Fibroblast of mammary gland (primary cell): ENCODE measurements around the gene PRR20G.

Experiments used
- DNase-seq: peaks from one replicate; pipeline ENCODE4 v3.0.0-alpha.2; 2010; ENCODE audit warnings: low read depth
- H3K4me3 ChIP-seq: 2 replicates; pipeline ENCODE4 v1.5.1; 2011; ENCODE audit warnings: low read depth, mild to moderate bottlenecking, low read length, moderate library complexity; ENCODE audit not compliant: control insufficient read depth
- TF ChIP-seq, protein P1 (sequence below): conservative IDR thresholded peaks from 2 replicates; pipeline ENCODE4 v1.5.1; 2011; ENCODE audit warnings: low read depth, low read length, inconsistent platforms; ENCODE audit not compliant: control insufficient read depth, insufficient read depth

Gene PRR20G

DNA sequence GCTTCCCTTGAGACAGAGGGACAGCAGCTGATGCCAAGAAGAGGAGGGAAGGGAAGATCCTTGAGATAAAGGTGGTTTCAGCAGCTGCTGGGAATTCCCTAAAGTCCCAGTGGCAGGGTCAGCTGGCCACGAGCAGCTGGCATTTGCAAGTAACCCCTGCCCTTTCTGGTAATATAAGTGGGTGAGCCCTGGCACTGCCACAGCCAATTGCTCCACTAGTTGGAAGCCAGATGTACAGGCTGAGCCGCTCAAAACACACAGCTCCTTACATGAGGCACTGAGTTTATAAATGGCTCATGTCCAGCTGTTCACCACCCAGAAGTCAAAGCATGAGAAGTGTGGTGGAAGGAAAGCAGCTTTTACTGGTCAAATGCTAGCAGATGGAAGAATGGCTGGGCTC is 35.4 kb downstream of the PRR20G start:
- TF ChIP-seq, protein P1, sequence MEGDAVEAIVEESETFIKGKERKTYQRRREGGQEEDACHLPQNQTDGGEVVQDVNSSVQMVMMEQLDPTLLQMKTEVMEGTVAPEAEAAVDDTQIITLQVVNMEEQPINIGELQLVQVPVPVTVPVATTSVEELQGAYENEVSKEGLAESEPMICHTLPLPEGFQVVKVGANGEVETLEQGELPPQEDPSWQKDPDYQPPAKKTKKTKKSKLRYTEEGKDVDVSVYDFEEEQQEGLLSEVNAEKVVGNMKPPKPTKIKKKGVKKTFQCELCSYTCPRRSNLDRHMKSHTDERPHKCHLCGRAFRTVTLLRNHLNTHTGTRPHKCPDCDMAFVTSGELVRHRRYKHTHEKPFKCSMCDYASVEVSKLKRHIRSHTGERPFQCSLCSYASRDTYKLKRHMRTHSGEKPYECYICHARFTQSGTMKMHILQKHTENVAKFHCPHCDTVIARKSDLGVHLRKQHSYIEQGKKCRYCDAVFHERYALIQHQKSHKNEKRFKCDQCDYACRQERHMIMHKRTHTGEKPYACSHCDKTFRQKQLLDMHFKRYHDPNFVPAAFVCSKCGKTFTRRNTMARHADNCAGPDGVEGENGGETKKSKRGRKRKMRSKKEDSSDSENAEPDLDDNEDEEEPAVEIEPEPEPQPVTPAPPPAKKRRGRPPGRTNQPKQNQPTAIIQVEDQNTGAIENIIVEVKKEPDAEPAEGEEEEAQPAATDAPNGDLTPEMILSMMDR = no peak
- no peak for DNase-seq
- H3K4me3 ChIP-seq = no peak overlapping the region

DNA sequence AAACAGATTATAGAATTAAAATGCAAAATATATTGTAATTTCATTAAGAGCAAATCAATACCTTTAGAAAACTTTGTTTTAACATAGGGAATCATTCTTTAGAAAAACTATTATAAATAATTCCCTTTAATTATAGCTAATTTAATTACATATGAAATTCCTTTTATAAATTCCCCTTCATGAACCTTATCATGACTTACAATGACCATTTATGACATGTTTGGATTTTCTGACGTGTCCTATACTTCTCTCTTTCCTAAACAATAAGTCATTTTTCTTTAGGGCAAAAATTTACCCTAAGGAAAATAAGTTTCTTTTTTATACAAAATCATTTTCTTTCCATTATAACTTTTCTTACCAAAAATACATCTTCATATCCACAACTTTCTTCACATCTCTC is 37.8 kb downstream of the PRR20G start:
- no peak for DNase-seq
- H3K4me3 ChIP-seq = no peak overlapping the region
- TF ChIP-seq, protein P1 = no peak

DNA sequence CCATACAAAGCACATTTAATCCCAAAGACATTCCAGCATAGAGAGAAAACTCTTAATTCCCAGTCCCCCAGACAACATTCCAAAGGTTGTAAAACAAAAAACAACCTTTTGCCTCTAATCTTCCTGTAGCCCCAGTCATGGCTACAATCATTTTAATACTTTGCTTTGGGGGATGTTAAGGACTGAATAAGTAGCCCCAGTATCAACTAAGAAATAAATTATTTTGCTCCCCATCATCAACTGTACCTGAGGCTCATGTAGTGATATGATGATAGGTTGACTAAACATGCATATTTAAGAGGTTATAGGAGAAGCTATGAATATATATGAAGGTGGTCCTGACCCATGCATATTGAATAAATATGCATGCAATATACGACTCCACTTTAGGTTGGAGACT is 40.6 kb downstream of the PRR20G start:
- TF ChIP-seq, protein P1 = no peak
- DNase-seq = no peak
- no peak overlapping the region for H3K4me3 ChIP-seq

DNA sequence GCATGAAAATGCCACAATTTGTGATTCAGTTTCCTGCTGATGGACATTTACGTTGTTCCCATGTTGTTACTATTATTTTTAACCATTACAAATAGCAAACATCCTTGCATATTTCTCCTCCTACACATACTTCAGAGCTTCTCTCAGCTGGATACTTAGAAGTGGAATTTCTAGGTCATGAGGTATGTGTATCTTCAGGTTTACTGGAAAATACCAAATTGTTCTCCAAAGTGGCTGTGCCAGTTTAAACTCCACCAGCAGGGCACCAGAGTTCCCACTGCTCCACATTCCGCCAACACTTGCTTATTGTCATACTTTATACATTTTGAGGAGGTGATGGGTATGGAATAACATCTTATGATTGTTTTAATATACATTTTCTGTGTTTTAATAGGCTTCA is 49.2 kb downstream of the PRR20G start:
- no peak overlapping the region for H3K4me3 ChIP-seq
- TF ChIP-seq, protein P1 = no peak
- DNase-seq = no peak

DNA sequence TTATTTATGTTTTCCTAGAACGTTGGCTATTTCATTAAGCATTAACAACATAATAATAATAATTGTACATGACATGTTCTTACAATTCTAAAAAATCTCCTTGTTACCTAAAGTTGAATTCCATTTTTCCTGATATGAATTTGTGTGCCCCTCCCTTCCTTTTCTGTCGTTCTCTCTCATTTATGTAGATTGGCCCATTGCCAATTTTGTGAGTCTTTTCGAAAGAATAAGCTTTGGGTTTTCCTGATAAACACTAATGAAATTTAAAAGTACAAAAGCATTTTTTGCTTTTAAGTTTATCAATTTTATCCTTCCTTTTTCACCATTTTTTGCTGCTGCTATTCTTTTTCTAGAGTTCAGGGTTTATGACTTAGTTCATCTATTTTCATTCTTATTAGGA is 50.0 kb downstream of the PRR20G start:
- TF ChIP-seq, protein P1 = no peak
- no peak overlapping the region for H3K4me3 ChIP-seq
- DNase-seq = no peak

DNA sequence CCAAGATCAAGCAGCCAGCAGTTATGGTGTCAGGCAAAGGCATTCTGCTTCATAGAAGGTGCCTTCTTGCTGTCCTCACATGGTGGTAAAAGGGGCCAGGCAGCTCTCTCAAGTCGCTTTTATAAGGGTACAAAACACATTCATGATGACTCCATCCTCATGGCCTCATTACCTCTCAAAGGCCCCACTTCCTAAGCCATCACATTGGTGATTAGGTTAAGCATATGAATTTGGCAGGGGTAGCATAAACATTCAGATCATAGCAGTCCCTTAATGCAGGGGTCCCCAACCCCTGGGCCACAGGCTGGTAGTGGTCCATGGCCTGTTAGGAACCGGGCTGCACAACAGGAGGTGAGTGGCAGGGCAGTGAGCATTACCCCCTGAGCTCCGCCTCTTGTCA is 52.1 kb downstream of the PRR20G start:
- no peak overlapping the region for H3K4me3 ChIP-seq
- DNase-seq = no peak
- TF ChIP-seq, protein P1 = no peak

DNA sequence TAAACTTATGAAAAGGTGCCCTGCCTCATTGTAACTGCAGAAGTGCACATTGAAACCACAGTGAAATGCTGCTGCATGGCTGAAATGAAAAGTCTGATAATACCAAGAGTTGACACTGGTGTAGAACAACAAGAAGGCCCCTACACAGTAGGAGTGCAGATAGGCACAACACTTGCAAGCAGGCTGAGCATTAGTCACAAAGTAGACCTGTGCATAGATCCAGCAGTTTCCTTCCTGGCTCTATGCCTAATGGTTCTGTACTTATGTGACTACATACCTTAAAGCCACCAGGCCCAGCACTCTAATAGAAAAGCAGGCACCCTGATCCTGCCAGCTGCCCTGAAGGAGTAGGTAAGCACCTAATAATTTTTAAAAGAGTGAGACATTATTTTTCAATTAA is 53.1 kb downstream of the PRR20G start:
- TF ChIP-seq, protein P1 = no peak
- no peak for DNase-seq
- H3K4me3 ChIP-seq = no peak overlapping the region
